ENCODE data around the gene ART5.

- TF ChIP-seq TAF1 (IDR thresholded peaks at IDR 0.05; ENCODE audit: low read depth, low read length): no peak
- no peak for TF ChIP-seq POLR2A (IDR thresholded peaks at IDR 0.05; ENCODE audit: low read depth, low read length)
- no peak for TF ChIP-seq POLR2AphosphoS5 (IDR thresholded peaks at IDR 0.05; ENCODE audit: low read depth, low read length)
Measured at GRCh38 chr11:3684819-3685172, 43.0 kb upstream of the ART5 start.
